ENCODE measurements around the gene B3GNT3. TPM values are rescaled to one million over a fixed set of nuclear protein-coding genes. Genes with fewer than 3 reads are reported as not detected.

The B3GNT3 gene
- total RNA-seq, 1 donor from 2014 or later = not detected

- DNase-seq (ENCODE audit: low read depth in 2 of 2) = peak; percentile 100
These were observed 64.8 kb downstream of the B3GNT3 start, which contains the start of gene RPL18A for GRCh38 chr19:17859533-17860330. Gene RPL18A, plus strand, starts transcription at chr19:17859910. Its CDS starts 47 bp downstream, at chr19:17859957.

GRCh38 chr19:17860331-17860992 is 65.5 kb downstream of the B3GNT3 start:
- DNase-seq (ENCODE audit: low read depth in 2 of 2) = peak; percentile 48 to 60

GRCh38 chr19:17860993-17861360 is 66.0 kb downstream of the B3GNT3 start:
- no peak for DNase-seq (ENCODE audit: low read depth in 2 of 2)

GRCh38 chr19:17861542-17862402 is 66.8 kb downstream of the B3GNT3 start:
- no peak for DNase-seq (ENCODE audit: low read depth in 2 of 2)

GRCh38 chr19:17862711-17863519 is 68.0 kb downstream of the B3GNT3 start:
- no peak for DNase-seq (ENCODE audit: low read depth in 2 of 2)

Other genes with a start within 250 kb of the B3GNT3 start
- gene COLGALT1, start 239.5 kb upstream of the B3GNT3 start, total RNA-seq = 44.0 and 49.7 TPM in 2 replicates
- under 0.01 TPM in 2 replicates for gene UNC13A, start 106.8 kb upstream of the B3GNT3 start, total RNA-seq
- gene MAP1S, start 75.7 kb upstream of the B3GNT3 start, total RNA-seq = 26.0 and 39.7 TPM in 2 replicates
- 0.20 and 0.65 TPM in 2 replicates for gene FCHO1, start 43.7 kb upstream of the B3GNT3 start, total RNA-seq
- gene INSL3, start 26.4 kb downstream of the B3GNT3 start, total RNA-seq = not detected in 2 replicates
- gene JAK3, start 52.8 kb downstream of the B3GNT3 start, total RNA-seq = 0.79 and 2.0 TPM in 2 replicates
- 1,225 and 1,496 TPM in 2 replicates for gene RPL18A, start 64.8 kb downstream of the B3GNT3 start, total RNA-seq
- gene SLC5A5, start 76.8 kb downstream of the B3GNT3 start, total RNA-seq = not detected in 2 replicates
- gene CCDC124, start 137.9 kb downstream of the B3GNT3 start, total RNA-seq = 29.0 and 33.1 TPM in 2 replicates
- gene KCNN1, start 172.0 kb downstream of the B3GNT3 start, total RNA-seq = under 0.01 and 0.22 TPM in 2 replicates
- 42.5 and 115 TPM in 2 replicates for gene ARRDC2, start 213.0 kb downstream of the B3GNT3 start, total RNA-seq